ENCODE measurements around the gene MRPL1.

DNA sequence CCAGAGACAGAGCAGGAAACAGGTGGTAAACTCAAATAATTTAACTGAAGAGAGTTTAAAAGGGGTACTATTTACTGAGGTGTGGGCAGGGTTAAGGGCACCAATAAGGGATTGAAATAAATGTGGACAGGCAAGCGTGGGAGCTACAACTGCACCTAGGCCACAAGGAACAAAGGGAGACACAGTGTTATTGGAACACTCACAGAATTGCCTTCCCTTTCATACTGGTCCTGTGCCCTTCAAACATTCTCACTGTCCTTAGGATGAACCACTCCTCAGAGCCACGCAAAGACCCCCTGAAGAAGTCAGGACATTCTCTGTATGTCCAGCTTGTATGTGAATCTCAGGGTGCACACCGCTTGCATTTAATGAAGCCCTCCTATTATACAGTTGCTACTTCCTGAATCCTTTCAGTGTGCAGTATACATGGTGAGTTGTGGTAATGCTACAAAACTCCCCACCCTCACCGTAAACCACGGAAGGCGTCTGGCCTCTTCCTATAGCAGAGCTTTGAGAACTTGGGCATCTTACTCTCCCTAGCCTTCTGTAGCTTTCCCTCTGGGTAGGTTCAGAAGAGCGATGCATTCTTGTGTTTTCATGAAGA lies 9.6 kb upstream of the MRPL1 start:
- TF ChIP-seq POLR2A (IDR thresholded peaks at IDR 0.05): no peak
- TF ChIP-seq, protein P1, sequence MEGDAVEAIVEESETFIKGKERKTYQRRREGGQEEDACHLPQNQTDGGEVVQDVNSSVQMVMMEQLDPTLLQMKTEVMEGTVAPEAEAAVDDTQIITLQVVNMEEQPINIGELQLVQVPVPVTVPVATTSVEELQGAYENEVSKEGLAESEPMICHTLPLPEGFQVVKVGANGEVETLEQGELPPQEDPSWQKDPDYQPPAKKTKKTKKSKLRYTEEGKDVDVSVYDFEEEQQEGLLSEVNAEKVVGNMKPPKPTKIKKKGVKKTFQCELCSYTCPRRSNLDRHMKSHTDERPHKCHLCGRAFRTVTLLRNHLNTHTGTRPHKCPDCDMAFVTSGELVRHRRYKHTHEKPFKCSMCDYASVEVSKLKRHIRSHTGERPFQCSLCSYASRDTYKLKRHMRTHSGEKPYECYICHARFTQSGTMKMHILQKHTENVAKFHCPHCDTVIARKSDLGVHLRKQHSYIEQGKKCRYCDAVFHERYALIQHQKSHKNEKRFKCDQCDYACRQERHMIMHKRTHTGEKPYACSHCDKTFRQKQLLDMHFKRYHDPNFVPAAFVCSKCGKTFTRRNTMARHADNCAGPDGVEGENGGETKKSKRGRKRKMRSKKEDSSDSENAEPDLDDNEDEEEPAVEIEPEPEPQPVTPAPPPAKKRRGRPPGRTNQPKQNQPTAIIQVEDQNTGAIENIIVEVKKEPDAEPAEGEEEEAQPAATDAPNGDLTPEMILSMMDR (IDR thresholded peaks at IDR 0.05): no peak

Measured in breast epithelium (tissue), 3 donors.